GM12878 (cell line): ENCODE data around the gene PLEKHF1. TPM values are rescaled to one million over a fixed set of nuclear protein-coding genes. Genes with fewer than 3 reads are reported as not detected.

ENCODE experiments used
- BMI1 ChIP-seq: fragments of 450-650 bp; IDR thresholded peaks from 2 replicates; pipeline ENCODE4 v1.6.1; 2016; ENCODE audit warnings: mild to moderate bottlenecking, moderate library complexity, borderline replicate concordance
- CHD1 ChIP-seq: IDR thresholded peaks from 2 replicates; pipeline ENCODE4 v1.6.1; 2012; ENCODE audit warnings: low read depth, low read length, improper control_type of control experiment
- DPF2 ChIP-seq: fragments of 450-650 bp; IDR thresholded peaks from 2 replicates; pipeline ENCODE4 v1.6.1; 2017; ENCODE audit warnings: mild to moderate bottlenecking
- ESRRA ChIP-seq: IDR thresholded peaks from 2 replicates; pipeline ENCODE4 v1.6.1; 2012; ENCODE audit warnings: mild to moderate bottlenecking, low read length, improper control_type of control experiment
- FOXK2 ChIP-seq: fragments of 450-650 bp; IDR thresholded peaks from 2 replicates; pipeline ENCODE4 v1.6.1; 2017; ENCODE audit warnings: mild to moderate bottlenecking, moderate library complexity
- IKZF1 ChIP-seq: fragments of 450-650 bp; conservative IDR thresholded peaks from 2 replicates; pipeline ENCODE4 v1.6.1; 2017; ENCODE audit warnings: antibody characterized with exemption, mild to moderate bottlenecking
- JUNB ChIP-seq: IDR thresholded peaks from 2 replicates; pipeline ENCODE4 v1.6.1; 2016; ENCODE audit warnings: antibody characterized with exemption, mild to moderate bottlenecking
- LARP7 ChIP-seq: fragments of 450-650 bp; IDR thresholded peaks from 2 replicates; pipeline ENCODE4 v1.6.1; 2017; ENCODE audit warnings: mild to moderate bottlenecking
- MAX ChIP-seq: IDR thresholded peaks from 2 replicates; pipeline ENCODE4 v1.6.1; 2012; ENCODE audit warnings: low read depth, low read length, improper control_type of control experiment
- MTA2 ChIP-seq: fragments of 450-650 bp; IDR thresholded peaks from 2 replicates; pipeline ENCODE4 v1.6.1; 2016; ENCODE audit warnings: low read depth, mild to moderate bottlenecking, moderate library complexity
- NFIC ChIP-seq: IDR thresholded peaks from 2 replicates; pipeline ENCODE4 v1.6.1; 2012; ENCODE audit warnings: low read depth, mild to moderate bottlenecking, inconsistent platforms, low read length, moderate library complexity
- NR2F1 ChIP-seq: fragments of 450-650 bp; conservative IDR thresholded peaks from 2 replicates; pipeline ENCODE4 v1.6.1; 2017; ENCODE audit warnings: mild to moderate bottlenecking
- PKNOX1 ChIP-seq: fragments of 450-650 bp; IDR thresholded peaks from 2 replicates; pipeline ENCODE4 v1.6.1; 2016; ENCODE audit warnings: mild to moderate bottlenecking
- PRDM15 ChIP-seq: fragments of 450-650 bp; formaldehyde crosslinking; IDR thresholded peaks from 2 replicates; pipeline ENCODE4 v1.4.0; 2020; ENCODE audit warnings: mild to moderate bottlenecking, moderate library complexity
- RCOR1 ChIP-seq: conservative IDR thresholded peaks from 2 replicates; pipeline ENCODE4 v1.6.1; 2012; ENCODE audit warnings: low read depth, low read length, improper control_type of control experiment
- RELA ChIP-seq: fragments of 450-650 bp; IDR thresholded peaks from 2 replicates; pipeline ENCODE4 v1.8.0; 2014; ENCODE audit warnings: borderline replicate concordance; ENCODE audit not compliant: partially characterized antibody
- SP1 ChIP-seq: IDR thresholded peaks from one replicate; pipeline ENCODE4 v1.6.1; 2011; ENCODE audit warnings: low read depth, low read length
- SRF ChIP-seq, 2 experiments: IDR thresholded peaks; 2 replicates each; pipeline ENCODE4 v1.6.1; 2011; ENCODE audit warnings: low read depth in 2 of 2, low read length in 2 of 2, mild to moderate bottlenecking in 1 of 2, moderate library complexity in 1 of 2
- STAT3 ChIP-seq: IDR thresholded peaks from 2 replicates; pipeline ENCODE4 v1.6.1; 2011; ENCODE audit warnings: low read depth, low read length, improper control_type of control experiment
- TBL1XR1 ChIP-seq: IDR thresholded peaks from 2 replicates; pipeline ENCODE4 v1.6.1; 2012; ENCODE audit warnings: low read depth, low read length, improper control_type of control experiment
- USF1 ChIP-seq: IDR thresholded peaks from 2 replicates; pipeline ENCODE4 v1.6.1; 2011; ENCODE audit warnings: borderline replicate concordance, low read depth, mild to moderate bottlenecking, moderate library complexity, mixed read lengths, low read length; ENCODE audit not compliant: insufficient read depth; ENCODE audit errors: extremely low read length
- USF2 ChIP-seq: IDR thresholded peaks from 2 replicates; pipeline ENCODE4 v1.6.1; 2011; ENCODE audit warnings: low read depth, low read length, improper control_type of control experiment, borderline replicate concordance
- YBX1 ChIP-seq: fragments of 450-650 bp; IDR thresholded peaks from 2 replicates; pipeline ENCODE4 v1.6.1; 2016; ENCODE audit warnings: antibody characterized with exemption
- ZNF217 ChIP-seq: fragments of 450-650 bp; IDR thresholded peaks from 2 replicates; pipeline ENCODE4 v1.6.1; 2017; ENCODE audit warnings: antibody characterized with exemption, mild to moderate bottlenecking
- ZNF274 ChIP-seq: IDR thresholded peaks from one replicate; pipeline ENCODE4 v1.8.0; 2011; ENCODE audit not compliant: insufficient read length, insufficient read depth
- ZNF384 ChIP-seq: IDR thresholded peaks from 2 replicates; pipeline ENCODE4 v1.6.1; 2012; ENCODE audit warnings: low read depth, mild to moderate bottlenecking, low read length, improper control_type of control experiment, borderline replicate concordance
- polyA plus RNA-seq, 11 experiments: library from polyadenylated mRNA; depleted of rRNA in 4 of 11; unstranded in 6 of 11; stranded (reverse) in 5 of 11; fragments of >200 nt; fragmentation: Nextera tagmentation in 4 of 11; fragmentation: Illumina TruSeq in 1 of 11; extraction: Ambion mirVana in 4 of 11; extraction: Trizol in 1 of 11; gene quantifications; 1 replicate in 1 of 11; 2 replicates in 10 of 11; pipeline versions ENCODE4 v1.2.1 to v1.2.3, GENCODE V29; 2011 to 2016; ENCODE audit warnings: inconsistent platforms in 2 of 11, missing spikeins in 2 of 11, low read depth in 1 of 11
- total RNA-seq, 4 experiments: library from RNA; depleted of rRNA in 3 of 4; stranded (reverse); fragments of >200 nt in 3 of 4; fragmentation: Illumina TruSeq in 1 of 4; extraction: Trizol in 1 of 4; gene quantifications; 2 replicates each; pipeline versions ENCODE4 v1.2.1 to v1.2.3, GENCODE V29; 2013 to 2021

PLEKHF1 gene
- total and polyA plus RNA-seq, 10 of the 15 experiments (the other 5 are each of a cell fraction or from before 2014, with no cell fraction given), result 0.10 to 20.3 (median 15.3) TPM

GRCh38 chr19:29671393-29672160 is 6.3 kb downstream of the PLEKHF1 start (continued):
- no peak for TF ChIP-seq CHD1
- TF ChIP-seq USF1, result peak; percentile 75
- no peak; the same call in none of the 2 replicates for TF ChIP-seq USF2
- TF ChIP-seq RCOR1, result no peak
- TF ChIP-seq ZNF274, result no peak
- peak; percentile 28; the same call in 1 of the 2 replicates for TF ChIP-seq MTA2
- no peak for TF ChIP-seq ESRRA
- TF ChIP-seq PKNOX1, result peak; percentile 31; the same call in 1 of the 2 replicates
- TF ChIP-seq MAX, result peak; percentile 90
- TF ChIP-seq NR2F1, result peak; percentile 90
- TF ChIP-seq SP1, result no peak
- peak; percentile 59; the same call in 1 of the 2 replicates for TF ChIP-seq NFIC
- no peak for TF ChIP-seq YBX1
- TF ChIP-seq ZNF384, result no peak
- no peak; the same call in 1 of the 2 replicates for TF ChIP-seq FOXK2
- TF ChIP-seq TBL1XR1, result no peak
- TF ChIP-seq LARP7, result peak; percentile 35; the same call in 1 of the 2 replicates
- no peak for TF ChIP-seq STAT3
- TF ChIP-seq SRF (IDR thresholded peaks at IDR 0.05; ENCODE audit: low read depth in 2 of 2, low read length in 2 of 2), result no peak
- peak; percentile 73 for TF ChIP-seq IKZF1
- TF ChIP-seq RELA, result no peak
- TF ChIP-seq BMI1, result no peak
- TF ChIP-seq JUNB, result no peak; the same call in 1 of the 2 replicates
- no peak for TF ChIP-seq ZNF217
- TF ChIP-seq DPF2, result peak; percentile 79
- no peak for TF ChIP-seq PRDM15 (CRISPR knock-in tag)
